Stimulated activated naive B cell treated with anti-CD40 and anti-IgM and Interleukin-4, amounts not matched to agents 10 μg/mL and 1 μg/mL and 100 μg/mL, for 72 hours (primary cell): Measurements from ENCODE around the gene TELO2.

ENCODE experiments used
- ATAC-seq, 2 donors: fragments of 150-1000 bp; cut with Tn5 transposase; replicated peaks; 2 replicates each; pipeline ENCODE4 v1.10.0; 2021; ENCODE audit warnings: moderate library complexity in 1 of 2
- DNase-seq: peaks from one replicate; pipeline ENCODE4 v3.0.0; 2021
- H3K27ac Mint-ChIP-seq: one replicate; pipeline ENCODE4 v1.8.0; 2022; ENCODE audit warnings: mild to moderate bottlenecking, mixed read lengths
- H3K27me3 Mint-ChIP-seq, 2 donors: one replicate each; pipeline ENCODE4 v1.8.0; 2022; ENCODE audit warnings: mixed read lengths in 2 of 2
- H3K36me3 Mint-ChIP-seq, 2 donors: one replicate each; pipeline ENCODE4 v1.8.0; 2022; ENCODE audit warnings: mixed read lengths in 2 of 2, mild to moderate bottlenecking in 1 of 2
- H3K4me1 Mint-ChIP-seq, 2 donors: one replicate each; pipeline ENCODE4 v1.8.0; 2022; ENCODE audit warnings: mixed read lengths in 2 of 2, mild to moderate bottlenecking in 1 of 2
- H3K4me3 Mint-ChIP-seq, 2 donors: one replicate each; pipeline ENCODE4 v1.8.0; 2022; ENCODE audit warnings: mild to moderate bottlenecking in 2 of 2, mixed read lengths in 2 of 2, moderate library complexity in 1 of 2
- H3K9me3 Mint-ChIP-seq, 2 donors: one replicate each; pipeline ENCODE4 v1.8.0; 2022; ENCODE audit warnings: mixed read lengths in 2 of 2, mild to moderate bottlenecking in 1 of 2

TELO2 gene

DNA sequence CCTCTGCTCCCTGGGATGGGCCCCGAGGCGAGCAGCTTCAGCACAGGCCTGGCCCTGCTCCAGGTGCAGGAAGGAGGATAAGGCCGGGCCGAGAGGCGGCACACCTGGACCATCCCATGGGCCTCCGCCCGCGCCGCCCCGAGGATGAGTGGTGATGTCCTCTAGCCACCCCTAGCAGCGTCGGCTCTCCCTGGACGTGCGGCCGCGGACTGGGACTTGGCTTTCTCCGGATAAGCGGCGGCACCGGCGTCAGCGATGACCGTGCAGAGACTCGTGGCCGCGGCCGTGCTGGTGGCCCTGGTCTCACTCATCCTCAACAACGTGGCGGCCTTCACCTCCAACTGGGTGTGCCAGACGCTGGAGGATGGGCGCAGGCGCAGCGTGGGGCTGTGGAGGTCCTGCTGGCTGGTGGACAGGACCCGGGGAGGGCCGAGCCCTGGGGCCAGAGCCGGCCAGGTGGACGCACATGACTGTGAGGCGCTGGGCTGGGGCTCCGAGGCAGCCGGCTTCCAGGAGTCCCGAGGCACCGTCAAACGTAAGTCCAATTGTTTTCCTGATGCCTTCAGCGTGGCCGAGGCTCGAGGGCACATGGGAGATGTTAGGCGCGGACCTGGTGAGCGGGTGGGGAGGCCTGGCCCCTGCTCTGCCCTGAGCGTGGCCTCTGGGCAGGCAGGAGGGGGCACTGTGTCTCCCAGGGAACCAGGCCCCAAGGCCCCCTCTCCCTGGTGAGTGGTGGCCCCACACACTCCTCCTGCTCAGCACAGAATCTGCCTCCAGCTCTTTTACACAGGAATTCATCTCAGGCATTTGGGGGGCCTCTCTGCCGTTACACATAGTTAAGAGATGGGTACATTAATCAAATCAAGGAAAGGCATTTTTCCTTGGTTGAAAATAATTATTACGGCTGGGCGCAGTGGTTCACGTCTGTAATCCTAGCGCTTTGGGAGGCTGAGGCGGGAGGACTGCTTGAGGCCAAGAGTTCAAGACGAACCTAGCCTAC is 41.2 kb downstream of the TELO2 start:
- H3K4me1 Mint-ChIP-seq, result peaks cover 35 to 40% of the 10 kb centered on the region in 2 donors
- H3K36me3 Mint-ChIP-seq, result peaks cover 0 to 16% of the 10 kb centered on the region in 2 donors
- ATAC-seq (peak; percentile 15 to 56), DNase-seq (no peak)
- no peaks in the 10 kb centered on the region for H3K9me3 Mint-ChIP-seq
- peak overlapping the region; percentile 84 for H3K27ac Mint-ChIP-seq
- H3K4me3 Mint-ChIP-seq, result peak overlapping the region; percentile 64 to 78
- H3K27me3 Mint-ChIP-seq, result peaks cover 0 to 32% of the 10 kb centered on the region in 2 donors

DNA sequence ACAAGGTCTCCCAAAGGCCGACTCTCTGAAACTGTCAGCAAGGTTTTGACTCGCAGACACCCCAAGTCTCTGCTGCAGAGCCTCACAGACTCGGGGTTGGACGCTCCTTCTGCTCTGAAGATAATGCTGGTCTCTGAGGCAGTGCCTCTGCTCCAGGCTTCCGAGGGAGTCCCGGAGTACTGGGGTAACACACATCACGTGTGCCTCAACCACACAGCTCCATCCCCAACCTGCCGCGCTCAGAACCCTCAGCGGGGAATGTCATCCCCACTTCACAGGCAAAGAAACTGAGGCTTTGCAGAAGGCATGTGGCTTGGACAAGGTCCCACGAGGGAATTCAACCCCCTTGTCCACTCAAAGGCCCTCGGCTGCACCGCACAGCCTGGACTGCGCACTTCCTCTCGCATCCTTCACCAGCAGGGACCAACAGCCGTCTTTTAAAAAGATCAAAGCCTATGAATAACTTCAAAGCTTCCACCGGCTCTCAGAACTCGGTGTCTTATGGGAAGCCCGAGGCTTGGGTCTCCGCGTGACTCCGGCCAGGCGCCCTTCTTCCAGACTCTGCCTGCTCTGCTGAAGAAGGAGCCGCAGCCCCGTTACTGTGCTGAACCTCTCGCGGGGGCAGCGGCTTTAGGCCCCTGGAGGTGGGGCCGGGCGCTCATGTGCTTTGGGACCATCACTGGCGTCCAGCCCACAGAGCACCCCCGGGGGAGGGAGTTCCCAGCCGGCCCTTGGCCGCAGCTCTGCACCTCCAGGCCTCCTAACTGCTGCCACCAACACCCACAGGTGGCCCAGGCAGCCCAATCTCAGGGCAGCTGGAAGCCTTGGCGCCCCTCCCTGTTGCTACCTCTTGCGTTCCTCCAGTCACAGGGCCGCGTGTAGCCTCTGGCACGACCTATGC is 42.5 kb downstream of the TELO2 start:
- peaks cover 0 to 16% of the 10 kb centered on the region in 2 donors for H3K36me3 Mint-ChIP-seq
- peaks cover 0 to 32% of the 10 kb centered on the region in 2 donors for H3K27me3 Mint-ChIP-seq
- peaks cover 38 to 43% of the 10 kb centered on the region in 2 donors for H3K4me1 Mint-ChIP-seq
- H3K4me3 Mint-ChIP-seq, result peak overlapping the region in 1 of 2 donors; percentile 78
- ATAC-seq (no peak), DNase-seq (no peak)
- no peaks in the 10 kb centered on the region for H3K9me3 Mint-ChIP-seq
- H3K27ac Mint-ChIP-seq, result peak overlapping the region; percentile 75

- Mint-ChIP-seq H3K27me3 (peaks cover 0 to 32% of the 10 kb centered on the region in 2 donors), H3K27ac (no peak overlapping the region), H3K4me1 (peaks cover 38 to 43% of the 10 kb centered on the region in 2 donors), H3K4me3 (no peak overlapping the region), H3K9me3 (no peaks in the 10 kb centered on the region), H3K36me3 (peaks cover 0 to 16% of the 10 kb centered on the region in 2 donors)
- ATAC-seq (no peak), DNase-seq (no peak)
Observed at GRCh38 chr16:1536601-1537000, 43.4 kb downstream of the TELO2 start.

DNA sequence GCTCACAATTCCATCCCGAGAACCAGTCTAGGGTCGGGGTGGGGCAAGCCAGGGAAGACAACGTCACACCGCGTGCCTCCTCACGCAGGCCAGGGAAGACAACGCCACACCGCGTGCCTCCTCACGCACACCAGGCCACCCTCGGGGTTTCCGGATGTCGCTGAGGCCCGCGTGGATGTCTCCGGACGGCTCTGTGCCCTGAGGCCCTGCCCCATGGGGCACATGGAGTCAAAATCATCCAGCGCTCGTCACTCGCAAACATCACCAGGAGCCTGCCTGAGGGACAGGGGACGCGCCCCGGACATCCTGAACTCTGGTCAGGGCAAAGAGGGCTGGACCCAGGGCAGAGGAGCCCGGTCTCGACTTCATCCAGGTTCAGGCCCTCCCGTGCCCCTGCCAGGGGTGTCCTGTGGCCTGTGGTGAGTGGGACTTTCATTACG is 44.0 kb downstream of the TELO2 start:
- Mint-ChIP-seq H3K4me1 (peaks cover 42 to 43% of the 10 kb centered on the region in 2 donors), H3K27ac (no peak overlapping the region), H3K4me3 (no peak overlapping the region), H3K36me3 (peaks cover 0 to 16% of the 10 kb centered on the region in 2 donors), H3K27me3 (peaks cover 0 to 32% of the 10 kb centered on the region in 2 donors), H3K9me3 (no peaks in the 10 kb centered on the region)
- ATAC-seq (no peak), DNase-seq (no peak)

- DNase-seq (no peak), ATAC-seq (peak in 1 of 2 donors; percentile 19)
Observed at GRCh38 chr16:1537763-1538289, 44.7 kb downstream of the TELO2 start.

GRCh38 chr16:1538804-1539520 is 45.8 kb downstream of the TELO2 start:
- Mint-ChIP-seq H3K36me3 (peaks cover 0 to 19% of the 10 kb centered on the region in 2 donors), H3K27me3 (peaks cover 0 to 25% of the 10 kb centered on the region in 2 donors), H3K9me3 (no peaks in the 10 kb centered on the region), H3K4me1 (peaks cover 38 to 46% of the 10 kb centered on the region in 2 donors), H3K4me3 (no peak overlapping the region), H3K27ac (no peak overlapping the region)
- no peak for DNase-seq
- ATAC-seq, result peak; percentile 22 to 43

More at GRCh38 chr16:1537763-1538289, 44.7 kb downstream of the TELO2 start:
- peaks cover 0 to 32% of the 10 kb centered on the region in 2 donors for H3K27me3 Mint-ChIP-seq
- H3K4me3 Mint-ChIP-seq, result no peak overlapping the region
- H3K27ac Mint-ChIP-seq, result peak overlapping the region; percentile 47
- H3K36me3 Mint-ChIP-seq, result peaks cover 0 to 16% of the 10 kb centered on the region in 2 donors
- H3K4me1 Mint-ChIP-seq, result peaks cover 42 to 46% of the 10 kb centered on the region in 2 donors
- no peaks in the 10 kb centered on the region for H3K9me3 Mint-ChIP-seq

- H3K27ac Mint-ChIP-seq, result no peak overlapping the region
- no peaks in the 10 kb centered on the region for H3K9me3 Mint-ChIP-seq
- peaks cover 35 to 39% of the 10 kb centered on the region in 2 donors for H3K4me1 Mint-ChIP-seq
- H3K36me3 Mint-ChIP-seq, result peaks cover 0 to 19% of the 10 kb centered on the region in 2 donors
- ATAC-seq (no peak), DNase-seq (no peak)
- H3K27me3 Mint-ChIP-seq, result peaks cover 0 to 18% of the 10 kb centered on the region in 2 donors
- H3K4me3 Mint-ChIP-seq, result no peak overlapping the region
Observed at GRCh38 chr16:1539720-1540555, 46.8 kb downstream of the TELO2 start.

DNA sequence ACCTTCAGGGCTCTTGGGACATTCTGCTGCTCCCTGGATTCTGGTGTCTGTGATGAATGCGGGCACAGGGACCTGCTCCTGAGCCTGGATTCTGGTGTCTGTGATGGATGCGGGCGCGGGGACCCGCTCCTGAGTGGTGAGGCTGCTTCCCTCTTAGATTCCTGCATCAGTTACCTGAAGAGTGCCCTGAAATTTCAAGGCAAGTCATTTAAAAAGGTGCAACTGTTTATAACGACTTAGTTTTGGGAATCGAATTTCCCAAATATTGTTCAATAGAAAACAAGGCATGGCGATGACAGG is 47.3 kb downstream of the TELO2 start:
- Mint-ChIP-seq H3K27me3 (peaks cover 0 to 12% of the 10 kb centered on the region in 2 donors), H3K27ac (no peak overlapping the region), H3K9me3 (no peaks in the 10 kb centered on the region), H3K4me1 (peaks cover 33 to 38% of the 10 kb centered on the region in 2 donors), H3K36me3 (peaks cover 0 to 19% of the 10 kb centered on the region in 2 donors), H3K4me3 (no peak overlapping the region)
- ATAC-seq, result no peak
- no peak for DNase-seq

DNA sequence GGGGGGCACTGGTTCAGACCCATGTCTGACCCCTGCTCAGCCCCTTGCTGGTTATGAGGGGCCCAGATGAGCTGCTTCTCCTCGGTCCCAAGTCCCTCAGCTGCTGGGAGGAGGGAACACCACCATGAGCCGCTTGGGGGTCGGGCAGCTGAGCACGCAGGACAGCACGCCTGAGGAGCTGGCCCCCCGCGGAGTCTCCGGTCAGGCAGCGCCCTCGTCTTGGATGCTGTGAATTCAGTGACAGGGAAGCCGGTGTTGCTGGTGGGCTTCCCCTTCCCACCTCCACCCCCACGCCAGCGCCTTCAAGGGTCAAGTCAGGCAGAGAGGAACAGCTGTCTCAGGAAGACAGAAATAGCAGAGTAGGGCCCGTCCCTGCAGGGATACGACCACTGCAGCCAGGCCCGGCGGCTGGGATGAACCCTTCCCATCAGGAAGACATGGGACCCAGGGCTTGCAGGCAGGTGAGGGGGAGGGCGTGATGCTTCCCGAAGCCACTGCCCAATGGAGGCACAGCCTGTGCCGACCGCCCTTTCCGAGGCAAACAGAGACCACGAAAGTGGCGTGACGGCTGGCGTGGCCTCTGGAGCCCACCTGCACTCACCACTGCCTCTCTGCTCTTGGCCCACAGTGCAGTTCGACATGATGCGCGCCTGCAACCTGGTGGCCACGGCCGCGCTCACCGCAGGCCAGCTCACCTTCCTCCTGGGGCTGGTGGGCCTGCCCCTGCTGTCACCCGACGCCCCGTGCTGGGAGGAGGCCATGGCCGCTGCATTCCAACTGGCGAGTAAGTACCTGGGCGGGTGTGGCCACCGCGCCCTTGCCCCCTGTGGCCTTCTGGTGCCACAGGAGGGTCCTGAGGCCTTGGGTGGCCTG is 48.4 kb downstream of the TELO2 start:
- Mint-ChIP-seq H3K27me3 (peaks cover 0 to 9% of the 10 kb centered on the region in 2 donors), H3K9me3 (no peaks in the 10 kb centered on the region), H3K4me3 (no peak overlapping the region), H3K4me1 (peaks cover 38 to 44% of the 10 kb centered on the region in 2 donors), H3K27ac (no peak overlapping the region), H3K36me3 (peaks cover 0 to 19% of the 10 kb centered on the region in 2 donors)
- DNase-seq (no peak), ATAC-seq (no peak)

DNA sequence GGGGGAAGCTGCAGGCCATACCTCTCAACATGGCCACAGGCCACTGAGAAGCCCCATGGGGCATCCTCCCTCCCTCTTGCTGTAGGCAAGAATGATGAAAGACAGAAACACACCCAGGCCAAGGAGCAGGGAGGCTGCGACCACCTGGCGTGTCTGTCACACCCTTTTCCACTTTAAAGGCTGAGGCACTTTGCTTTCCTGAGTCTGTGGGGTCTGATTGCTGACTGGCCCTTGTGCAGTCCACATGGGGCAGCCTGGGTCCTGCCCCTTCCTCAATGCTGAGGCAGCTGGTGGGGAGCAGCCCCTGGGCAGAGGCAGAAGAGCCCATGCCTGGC is 49.0 kb downstream of the TELO2 start:
- Mint-ChIP-seq H3K9me3 (no peaks in the 10 kb centered on the region), H3K4me1 (peaks cover 33 to 44% of the 10 kb centered on the region in 2 donors), H3K4me3 (no peak overlapping the region), H3K27me3 (peaks cover 0 to 5% of the 10 kb centered on the region in 2 donors), H3K36me3 (peaks cover 0 to 14% of the 10 kb centered on the region in 2 donors), H3K27ac (no peak overlapping the region)
- no peak for DNase-seq
- ATAC-seq, result no peak

- Mint-ChIP-seq H3K27me3 (peaks cover 0 to 3% of the 10 kb centered on the region in 2 donors), H3K9me3 (no peaks in the 10 kb centered on the region), H3K4me1 (peaks cover 33 to 44% of the 10 kb centered on the region in 2 donors), H3K4me3 (no peak overlapping the region), H3K36me3 (peaks cover 0 to 12% of the 10 kb centered on the region in 2 donors), H3K27ac (peak overlapping the region; percentile 37)
- ATAC-seq (no peak), DNase-seq (no peak)
Observed at GRCh38 chr16:1542533-1542932, 49.4 kb downstream of the TELO2 start.
